Measurements from ENCODE around the gene FADS1. TPM values are rescaled to one million over a fixed set of nuclear protein-coding genes. Genes with fewer than 3 reads are reported as not detected.

FADS1 gene
- total RNA-seq, 1 donor = 12.1 TPM

GRCh38 chr11:61782299-61782698, 34.5 kb downstream of the FADS1 start:
- Histone ChIP-seq H3K27me3 (ENCODE audit: insufficient read depth, low read length) (no peaks in the 10 kb centered on the region), H3K9me3 (ENCODE audit: low read depth, low read length) (no peaks in the 10 kb centered on the region), H3K4me3 (ENCODE audit: low read length) (no peak overlapping the region), H3K4me1 (ENCODE audit: insufficient read depth, low read length) (peaks cover 6% of the 10 kb centered on the region)

GRCh38 chr11:61781585-61781984, 35.2 kb downstream of the FADS1 start:
- Histone ChIP-seq H3K27me3 (ENCODE audit: insufficient read depth, low read length) (no peaks in the 10 kb centered on the region), H3K9me3 (ENCODE audit: low read depth, low read length) (no peaks in the 10 kb centered on the region), H3K4me1 (ENCODE audit: insufficient read depth, low read length) (peaks cover 12% of the 10 kb centered on the region), H3K4me3 (ENCODE audit: low read length) (no peak overlapping the region)

GRCh38 chr11:61780581-61781162, 36.1 kb downstream of the FADS1 start:
- peaks cover 12% of the 10 kb centered on the region for H3K4me1 ChIP-seq (ENCODE audit: insufficient read depth, low read length)
- no peak overlapping the region for H3K4me3 ChIP-seq (ENCODE audit: low read length)
- H3K27me3 ChIP-seq (ENCODE audit: insufficient read depth, low read length) = no peaks in the 10 kb centered on the region
- no peaks in the 10 kb centered on the region for H3K9me3 ChIP-seq (ENCODE audit: low read depth, low read length)

- H3K27me3 ChIP-seq (ENCODE audit: insufficient read depth, low read length) = no peaks in the 10 kb centered on the region
- no peaks in the 10 kb centered on the region for H3K9me3 ChIP-seq (ENCODE audit: low read depth, low read length)
- peaks cover 12% of the 10 kb centered on the region for H3K4me1 ChIP-seq (ENCODE audit: insufficient read depth, low read length)
- no peak overlapping the region for H3K4me3 ChIP-seq (ENCODE audit: low read length)
These were observed 36.9 kb downstream of the FADS1 start for GRCh38 chr11:61779666-61780525.

- H3K27me3 ChIP-seq (ENCODE audit: insufficient read depth, low read length) = no peaks in the 10 kb centered on the region
- no peaks in the 10 kb centered on the region for H3K9me3 ChIP-seq (ENCODE audit: low read depth, low read length)
- peaks cover 12% of the 10 kb centered on the region for H3K4me1 ChIP-seq (ENCODE audit: insufficient read depth, low read length)
- H3K4me3 ChIP-seq (ENCODE audit: low read length) = no peak overlapping the region
These were observed 37.7 kb downstream of the FADS1 start for GRCh38 chr11:61778920-61779650.

- H3K4me1 ChIP-seq (ENCODE audit: insufficient read depth, low read length) = peaks cover 12% of the 10 kb centered on the region
- H3K4me3 ChIP-seq (ENCODE audit: low read length) = no peak overlapping the region
- H3K9me3 ChIP-seq (ENCODE audit: low read depth, low read length) = no peaks in the 10 kb centered on the region
- H3K27me3 ChIP-seq (ENCODE audit: insufficient read depth, low read length) = no peaks in the 10 kb centered on the region
These were observed 38.4 kb downstream of the FADS1 start for GRCh38 chr11:61778357-61778886.

GRCh38 chr11:61777234-61778090, 39.3 kb downstream of the FADS1 start:
- H3K27me3 ChIP-seq (ENCODE audit: insufficient read depth, low read length) = no peaks in the 10 kb centered on the region
- no peaks in the 10 kb centered on the region for H3K9me3 ChIP-seq (ENCODE audit: low read depth, low read length)
- no peak overlapping the region for H3K4me3 ChIP-seq (ENCODE audit: low read length)
- H3K4me1 ChIP-seq (ENCODE audit: insufficient read depth, low read length) = peaks cover 16% of the 10 kb centered on the region

GRCh38 chr11:61776561-61777075, 40.2 kb downstream of the FADS1 start:
- Histone ChIP-seq H3K4me1 (ENCODE audit: insufficient read depth, low read length) (peaks cover 19% of the 10 kb centered on the region), H3K4me3 (ENCODE audit: low read length) (no peak overlapping the region), H3K27me3 (ENCODE audit: insufficient read depth, low read length) (no peaks in the 10 kb centered on the region), H3K9me3 (ENCODE audit: low read depth, low read length) (no peaks in the 10 kb centered on the region)

GRCh38 chr11:61775606-61776554, 40.9 kb downstream of the FADS1 start:
- no peaks in the 10 kb centered on the region for H3K27me3 ChIP-seq (ENCODE audit: insufficient read depth, low read length)
- H3K9me3 ChIP-seq (ENCODE audit: low read depth, low read length) = no peaks in the 10 kb centered on the region
- no peak overlapping the region for H3K4me3 ChIP-seq (ENCODE audit: low read length)
- H3K4me1 ChIP-seq (ENCODE audit: insufficient read depth, low read length) = peaks cover 19% of the 10 kb centered on the region

GRCh38 chr11:61775106-61775505, 41.7 kb downstream of the FADS1 start:
- H3K9me3 ChIP-seq (ENCODE audit: low read depth, low read length) = no peaks in the 10 kb centered on the region
- peaks cover 19% of the 10 kb centered on the region for H3K4me1 ChIP-seq (ENCODE audit: insufficient read depth, low read length)
- H3K27me3 ChIP-seq (ENCODE audit: insufficient read depth, low read length) = no peaks in the 10 kb centered on the region
- H3K4me3 ChIP-seq (ENCODE audit: low read length) = no peak overlapping the region

- Histone ChIP-seq H3K4me3 (ENCODE audit: low read length) (no peak overlapping the region), H3K27me3 (ENCODE audit: insufficient read depth, low read length) (no peaks in the 10 kb centered on the region), H3K4me1 (ENCODE audit: insufficient read depth, low read length) (peaks cover 19% of the 10 kb centered on the region), H3K9me3 (ENCODE audit: low read depth, low read length) (no peaks in the 10 kb centered on the region)
These were observed 42.4 kb downstream of the FADS1 start for GRCh38 chr11:61774411-61774810.

GRCh38 chr11:61773809-61774208, 43.0 kb downstream of the FADS1 start:
- H3K9me3 ChIP-seq (ENCODE audit: low read depth, low read length) = no peaks in the 10 kb centered on the region
- H3K4me1 ChIP-seq (ENCODE audit: insufficient read depth, low read length) = peaks cover 19% of the 10 kb centered on the region
- no peak overlapping the region for H3K4me3 ChIP-seq (ENCODE audit: low read length)
- H3K27me3 ChIP-seq (ENCODE audit: insufficient read depth, low read length) = no peaks in the 10 kb centered on the region

- H3K4me1 ChIP-seq (ENCODE audit: insufficient read depth, low read length) = peaks cover 19% of the 10 kb centered on the region
- H3K9me3 ChIP-seq (ENCODE audit: low read depth, low read length) = no peaks in the 10 kb centered on the region
- no peak overlapping the region for H3K4me3 ChIP-seq (ENCODE audit: low read length)
- H3K27me3 ChIP-seq (ENCODE audit: insufficient read depth, low read length) = no peaks in the 10 kb centered on the region
These were observed 43.4 kb downstream of the FADS1 start for GRCh38 chr11:61773356-61773755.
